H1 (cell line): Measurements from ENCODE around the gene TLR2. TPM values are rescaled to one million over a fixed set of nuclear protein-coding genes. Genes with fewer than 3 reads are reported as not detected.

Experiments used
- CTCF ChIA-PET: fragments of 300-600 bp; sonication (Branson Sonifier 250); formaldehyde crosslinking; loops from one replicate; lab custom pipeline; 2021; ENCODE audit not compliant: partially characterized antibody; lab: Charles Lee
- POLR2A ChIA-PET: fragments of 300-600 bp; sonication (Branson Sonifier 250); formaldehyde crosslinking; loops from one replicate; lab custom pipeline; 2021; ENCODE audit warnings: inconsistent platforms; ENCODE audit not compliant: partially characterized antibody; lab: Charles Lee
- DNase-seq, 2 experiments: peaks; one replicate each; pipeline versions ENCODE4 v3.0.0 to v3.0.0-alpha.2; 2010 to 2022; ENCODE audit warnings: low spot score in 2 of 2, low read depth in 1 of 2, mixed read lengths in 1 of 2
- FAIRE-seq: peaks from 2 replicates; lab custom pipeline; 2011; peaks lifted over from hg19 to GRCh38; lab: Jason Lieb, UNC
- H2AFZ ChIP-seq: 2 replicates; pipeline ENCODE4 v1.8.1; 2012; ENCODE audit warnings: low read length, inconsistent platforms
- H2AK5ac ChIP-seq: 2 replicates; pipeline ENCODE4 v1.6.1; 2013; ENCODE audit warnings: low read depth, low read length
- H2BK120ac ChIP-seq: replicated peaks from 2 replicates; pipeline ENCODE3; 2013; ENCODE audit warnings: low read depth, low read length, inconsistent platforms
- H2BK12ac ChIP-seq: 2 replicates; pipeline ENCODE4 v1.6.1; 2013; ENCODE audit warnings: low read depth, low read length
- H2BK15ac ChIP-seq: 2 replicates; pipeline ENCODE4 v1.6.1; 2013; ENCODE audit warnings: low read length
- H2BK20ac ChIP-seq: 2 replicates; pipeline ENCODE4 v1.6.1; 2013; ENCODE audit warnings: low read length
- H2BK5ac ChIP-seq: 2 replicates; pipeline ENCODE4 v1.6.1; 2013; ENCODE audit warnings: low read depth, low read length
- H3K14ac ChIP-seq: 2 replicates; pipeline ENCODE4 v1.6.1; 2013; ENCODE audit warnings: inconsistent platforms; ENCODE audit not compliant: insufficient read length
- H3K18ac ChIP-seq: 2 replicates; pipeline ENCODE4 v1.6.1; 2013; ENCODE audit warnings: low read length; ENCODE audit errors: extremely low read depth
- H3K23ac ChIP-seq: 2 replicates; pipeline ENCODE4 v1.6.1; 2013; ENCODE audit warnings: inconsistent platforms; ENCODE audit not compliant: insufficient read length
- H3K23me2 ChIP-seq: 2 replicates; pipeline ENCODE4 v1.6.1; 2013; ENCODE audit warnings: low read depth, low read length
- H3K27ac ChIP-seq: 2 replicates; pipeline ENCODE4 v1.6.1; 2011; ENCODE audit warnings: low read depth, low read length, inconsistent platforms
- H3K27me3 ChIP-seq, 4 experiments: replicated peaks in 1 of 4; 1 replicate in 1 of 4; 2 replicates in 3 of 4; pipeline versions ENCODE4 v1.6.1 to v1.8.1; 2011 to 2013; ENCODE audit warnings: low read length in 3 of 4, mild to moderate bottlenecking in 3 of 4, inconsistent platforms in 2 of 4, mixed read lengths in 2 of 4, moderate library complexity in 1 of 4; ENCODE audit not compliant: control insufficient read depth in 3 of 4, insufficient read depth in 3 of 4; ENCODE audit errors: extremely low read depth in 1 of 4
- H3K36me3 ChIP-seq, 4 experiments: 2 replicates each; pipeline versions ENCODE4 v1.6.1 to v1.8.1; 2011 to 2013; ENCODE audit warnings: mild to moderate bottlenecking in 4 of 4, low read length in 3 of 4, moderate library complexity in 2 of 4, control low read depth in 1 of 4, inconsistent platforms in 1 of 4; ENCODE audit not compliant: insufficient read depth in 4 of 4, control insufficient read depth in 2 of 4
- H3K4ac ChIP-seq: replicated peaks from 2 replicates; pipeline ENCODE3; 2013; ENCODE audit warnings: low read length, low read depth, mixed read lengths, inconsistent platforms; ENCODE audit not compliant: insufficient read length
- H3K4me1 ChIP-seq, 4 experiments: replicated peaks in 1 of 4; 1 replicate in 1 of 4; 2 replicates in 3 of 4; pipeline versions ENCODE4 v1.6.1 to v1.8.1; 2011 to 2013; ENCODE audit warnings: low read length in 3 of 4, inconsistent platforms in 2 of 4, mixed read lengths in 1 of 4; ENCODE audit not compliant: insufficient read depth in 4 of 4, control insufficient read depth in 3 of 4
- H3K4me2 ChIP-seq, 2 experiments: 2 replicates each; pipeline versions ENCODE4 v1.6.1 to v1.8.1; 2011 to 2013; ENCODE audit warnings: low read depth in 2 of 2, low read length in 2 of 2, control low read depth in 1 of 2, inconsistent platforms in 1 of 2, mild to moderate bottlenecking in 1 of 2; ENCODE audit not compliant: insufficient read depth in 1 of 2
- H3K4me3 ChIP-seq, 4 experiments: fragments of 200-600, 300-600 bp in 1 of 4; sonication (generic), shearing (Covaris generic), sonication (Bioruptor Twin) in 1 of 4; 2 replicates each; pipeline versions ENCODE4 v1.5.1 to v1.8.1; 2011 to 2016; ENCODE audit warnings: low read length in 4 of 4, low read depth in 3 of 4, control low read depth in 2 of 4, inconsistent platforms in 2 of 4, mild to moderate bottlenecking in 2 of 4, mixed read lengths in 1 of 4, moderate library complexity in 1 of 4; ENCODE audit not compliant: insufficient read depth in 2 of 4; ENCODE audit errors: extremely low read depth in 1 of 4
- H3K56ac ChIP-seq: replicated peaks from 2 replicates; pipeline ENCODE3; 2013; ENCODE audit warnings: low read depth, mild to moderate bottlenecking, mixed read lengths, low read length, inconsistent platforms; ENCODE audit not compliant: insufficient read length
- H3K79me1 ChIP-seq: 2 replicates; pipeline ENCODE4 v1.6.1; 2013; ENCODE audit warnings: low read depth, low read length, control low read depth
- H3K79me2 ChIP-seq, 2 experiments: 2 replicates each; pipeline versions ENCODE4 v1.6.1 to v1.8.1; 2012 to 2013; ENCODE audit warnings: low read length in 2 of 2, mild to moderate bottlenecking in 2 of 2, inconsistent platforms in 1 of 2; ENCODE audit not compliant: insufficient read depth in 2 of 2, control insufficient read depth in 1 of 2
- H3K9ac ChIP-seq, 4 experiments: replicated peaks in 1 of 4; 1 replicate in 1 of 4; 2 replicates in 3 of 4; pipeline versions ENCODE4 v1.6.1 to v1.8.1; 2011 to 2013; ENCODE audit warnings: low read depth in 3 of 4, low read length in 3 of 4, control low read depth in 2 of 4, mild to moderate bottlenecking in 2 of 4, moderate library complexity in 2 of 4, inconsistent platforms in 1 of 4; ENCODE audit errors: extremely low read depth in 1 of 4
- H3K9me3 ChIP-seq, 2 experiments: 2 replicates each; pipeline versions ENCODE4 v1.6.1 to v1.8.1; 2012 to 2013; ENCODE audit warnings: mild to moderate bottlenecking in 2 of 2, moderate library complexity in 2 of 2, control low read depth in 1 of 2, inconsistent platforms in 1 of 2, low read depth in 1 of 2, low read length in 1 of 2, mixed read lengths in 1 of 2; ENCODE audit not compliant: insufficient read depth in 2 of 2
- H4K20me1 ChIP-seq, 2 experiments: replicated peaks in 1 of 2; 2 replicates each; pipeline versions ENCODE3 to v1.8.1; 2011 to 2013; ENCODE audit warnings: inconsistent platforms in 2 of 2, low read length in 2 of 2, mild to moderate bottlenecking in 1 of 2; ENCODE audit not compliant: insufficient read depth in 2 of 2, control insufficient read depth in 1 of 2
- H4K5ac ChIP-seq: 2 replicates; pipeline ENCODE4 v1.6.1; 2013; ENCODE audit warnings: low read length, low read depth, mixed read lengths, inconsistent platforms; ENCODE audit not compliant: insufficient read length
- H4K8ac ChIP-seq: 2 replicates; pipeline ENCODE4 v1.8.0; 2013; ENCODE audit warnings: mild to moderate bottlenecking, moderate library complexity, low read length, inconsistent platforms; ENCODE audit not compliant: insufficient read depth; ENCODE audit errors: extremely low read depth
- H4K91ac ChIP-seq: replicated peaks from 2 replicates; pipeline ENCODE3; 2013; ENCODE audit warnings: low read length, mixed read lengths, inconsistent platforms; ENCODE audit not compliant: insufficient read length
- BACH1 ChIP-seq: IDR thresholded peaks from 2 replicates; pipeline ENCODE4 v1.6.1; 2012; ENCODE audit warnings: low read length, improper control_type of control experiment
- CHD1 ChIP-seq: IDR thresholded peaks from 2 replicates; pipeline ENCODE4 v1.6.1; 2012; ENCODE audit warnings: low read depth, low read length, improper control_type of control experiment
- CTCF ChIP-seq, 3 experiments: IDR thresholded peaks; 1 replicate in 2 of 3; 2 replicates in 1 of 3; pipeline versions ENCODE4 v1.5.1 to v1.6.1; 2011; ENCODE audit warnings: low read length in 3 of 3, mild to moderate bottlenecking in 3 of 3, inconsistent platforms in 2 of 3, low read depth in 1 of 3, moderate library complexity in 1 of 3; ENCODE audit not compliant: insufficient read depth in 1 of 3; ENCODE audit errors: control extremely low read depth in 1 of 3
- EP300 ChIP-seq, 2 experiments: IDR thresholded peaks; 1 replicate in 1 of 2; 2 replicates in 1 of 2; pipeline ENCODE4 v1.6.1; 2011 to 2012; ENCODE audit warnings: low read depth in 2 of 2, low read length in 2 of 2, mild to moderate bottlenecking in 2 of 2, borderline replicate concordance in 1 of 2, inconsistent platforms in 1 of 2, moderate library complexity in 1 of 2
- GABPA ChIP-seq: IDR thresholded peaks from 2 replicates; pipeline ENCODE4 v1.6.1; 2011; ENCODE audit warnings: mild to moderate bottlenecking, low read length, moderate library complexity, borderline replicate concordance; ENCODE audit not compliant: insufficient read depth
- MAFK ChIP-seq: IDR thresholded peaks from 2 replicates; pipeline ENCODE4 v1.6.1; 2012; ENCODE audit warnings: low read depth, mild to moderate bottlenecking, improper control_type of control experiment, low read length
- RAD21 ChIP-seq, 2 experiments: IDR thresholded peaks in 1 of 2; conservative IDR thresholded peaks in 1 of 2; 2 replicates each; pipeline ENCODE4 v1.6.1; 2011; ENCODE audit warnings: low read depth in 2 of 2, low read length in 2 of 2, improper control_type of control experiment in 1 of 2, inconsistent platforms in 1 of 2, mild to moderate bottlenecking in 1 of 2, moderate library complexity in 1 of 2
- SP4 ChIP-seq: IDR thresholded peaks from 2 replicates; pipeline ENCODE4 v1.6.1; 2012; ENCODE audit warnings: low read length, inconsistent platforms
- WGBS, 2 experiments: shearing (Covaris generic) in 1 of 2; methylation state at CpG; one replicate each; pipeline versions ENCODE4 v1.1.6 to v1.1.7; 2013 to 2015; ENCODE audit warnings: low lambda C conversion rate in 2 of 2, mixed read lengths in 2 of 2, inconsistent platforms in 1 of 2, low coverage in 1 of 2, missing lambda C conversion rate in 1 of 2; ENCODE audit not compliant: insufficient replicate concordance in 2 of 2, insufficient coverage in 1 of 2, insufficient read length in 1 of 2; ENCODE audit errors: extremely low coverage in 1 of 2, missing lambda C conversion rate in 1 of 2; 5-methylcytosine and 5-hydroxymethylcytosine counted together
- polyA plus RNA-seq, 7 experiments: library from polyadenylated mRNA; depleted of rRNA in 3 of 7; stranded (reverse) in 5 of 7; unstranded in 2 of 7; fragments of >200 nt in 5 of 7; fragments of 200-250 nt in 2 of 7; gene quantifications; 1 replicate in 5 of 7; 2 replicates in 1 of 7; 4 replicates in 1 of 7; pipeline versions ENCODE4 v1.2.1 to v1.2.3, GENCODE V29; 2011 to 2013; ENCODE audit warnings: missing spikeins in 2 of 7, mixed read lengths in 2 of 7
- total RNA-seq: library from RNA; stranded (reverse); fragmentation: NEBNext Ultra II Directional; extraction: Animal tissue kit (Norgen Biotek cat#: 25700); gene quantifications from 2 replicates; pipeline ENCODE4 v1.2.1, GENCODE V29; 2021

Gene TLR2
- total and polyA plus RNA-seq, 2 of the 8 experiments (the other 6 are each of a cell fraction or from before 2014, with no cell fraction given): 1.3 TPM

GRCh38 chr4:153643406-153644383 lies 40.4 kb upstream of the TLR2 start:
- Histone ChIP-seq H3K4me3 (no peak overlapping the region), H3K4me2 (no peak overlapping the region), H4K91ac (no peak overlapping the region), H3K23ac (no peak overlapping the region), H3K27ac (no peak overlapping the region), H4K5ac (no peak overlapping the region), H3K79me2 (no peaks in the 10 kb centered on the region), H3K18ac (no peak overlapping the region), H3K36me3 (no peaks in the 10 kb centered on the region), H3K56ac (no peak overlapping the region), H2AK5ac (no peak overlapping the region), H4K8ac (no peak overlapping the region), H3K27me3 (no peaks in the 10 kb centered on the region), H3K9me3 (peaks cover 0 to 3% of the 10 kb centered on the region in 2 experiments; a peak in 1 of 4 replicates), H3K9ac (no peak overlapping the region), H2BK20ac (no peak overlapping the region), H2BK12ac (no peak overlapping the region), H2BK5ac (no peak overlapping the region), H3K4ac (no peak overlapping the region), H3K14ac (no peak overlapping the region), H2BK120ac (no peak overlapping the region), H2BK15ac (no peak overlapping the region), H3K4me1 (peaks cover 0 to 7% (median 0%) of the 10 kb centered on the region in 4 experiments; a peak in 3 of 7 replicates), H3K79me1 (no peaks in the 10 kb centered on the region), H2AFZ (no peak overlapping the region), H3K23me2 (no peaks in the 10 kb centered on the region), H4K20me1 (no peaks in the 10 kb centered on the region)
- DNase-seq (no peak), FAIRE-seq (no peak)
- CTCF ChIA-PET: interaction anchor here (0.7 to 9.6 kb wide), 27 partner anchors 9 to 496 kb away, joined by 3 to 142 read pairs (median 3); no protein-coding TSS in a partner anchor
- WGBS, 2 experiments: 84% methylated on average over 8 of the region's 9 CpGs; no CpG with 5 or more reads in 1 of the 2 experiments
- POLR2A ChIA-PET: interaction anchor here (1.1 kb wide), 1 partner anchor 298 kb away, joined by 3 read pairs; no protein-coding TSS in a partner anchor
- TF ChIP-seq MAFK (no peak), CTCF (IDR thresholded peaks at IDR 0.05; ENCODE audit: control extremely low read depth in 1 of 3, insufficient read depth in 1 of 3, low read depth in 1 of 3, low read length in 3 of 3) (peak in 1 of 3 experiments; percentile 23; a peak in 2 of 4 replicates), GABPA (no peak), SP4 (no peak), EP300 (IDR thresholded peaks at IDR 0.05; ENCODE audit: borderline replicate concordance in 1 of 2, low read depth in 2 of 2, low read length in 2 of 2) (no peak), CHD1 (no peak), BACH1 (no peak), RAD21 (IDR thresholded peaks at IDR 0.05 in 1 of 2, conservative IDR thresholded peaks at IDR 0.05 in 1 of 2; ENCODE audit: low read depth in 2 of 2, low read length in 2 of 2) (peak; percentile 50 to 52)
